Smooth muscle cell (in vitro differentiated cells): ENCODE data around the gene HYAL2. TPM values are rescaled to one million over a fixed set of nuclear protein-coding genes. Genes with fewer than 3 reads are reported as not detected.

ENCODE experiments used
- DNase-seq: peaks from one replicate; lab custom pipeline; 2025; ENCODE audit not compliant: unreplicated experiment; lab: John Stamatoyannopoulos, UW
- H2AFZ ChIP-seq: fragments of 200-600 bp; sonication (generic); 2 replicates; pipeline ENCODE4 v1.6.0; 2016; ENCODE audit warnings: antibody characterized with exemption, low read depth, mild to moderate bottlenecking
- H3F3A ChIP-seq: fragments of 200-600 bp; sonication (generic); 2 replicates; pipeline ENCODE4 v1.6.0; 2017; ENCODE audit warnings: antibody characterized with exemption, low read depth
- H3K27ac ChIP-seq: fragments of 200-600 bp; sonication (generic); 2 replicates; pipeline ENCODE4 v1.5.1; 2016; ENCODE audit warnings: low read depth, mild to moderate bottlenecking
- H3K27me3 ChIP-seq: fragments of 200-600 bp; sonication (generic); 2 replicates; pipeline ENCODE4 v1.6.1; 2016; ENCODE audit warnings: low read depth, mild to moderate bottlenecking
- H3K36me3 ChIP-seq: fragments of 200-600 bp; sonication (generic); 2 replicates; pipeline ENCODE4 v1.5.1; 2016; ENCODE audit warnings: low read depth
- H3K4me1 ChIP-seq: fragments of 200-600 bp; sonication (generic); 2 replicates; pipeline ENCODE4 v1.5.1; 2016; ENCODE audit warnings: low read depth
- H3K4me2 ChIP-seq: fragments of 200-600 bp; sonication (generic); 2 replicates; pipeline ENCODE4 v1.6.0; 2016; ENCODE audit warnings: mild to moderate bottlenecking
- H3K4me3 ChIP-seq: fragments of 200-600 bp; sonication (generic); 2 replicates; pipeline ENCODE4 v1.5.1; 2016; ENCODE audit warnings: mild to moderate bottlenecking
- H3K79me2 ChIP-seq: fragments of 200-600 bp; sonication (generic); 2 replicates; pipeline ENCODE4 v1.6.0; 2016; ENCODE audit warnings: low read depth, mild to moderate bottlenecking
- H3K9ac ChIP-seq: fragments of 200-600 bp; sonication (generic); 2 replicates; pipeline ENCODE4 v1.6.0; 2016; ENCODE audit warnings: low read depth
- H3K9me3 ChIP-seq: fragments of 200-600 bp; sonication (generic); replicated peaks from 2 replicates; pipeline ENCODE4 v1.5.1; 2016; ENCODE audit warnings: low read depth
- H4K20me1 ChIP-seq: fragments of 200-600 bp; sonication (generic); 2 replicates; pipeline ENCODE4 v1.6.0; 2016; ENCODE audit warnings: low read depth
- CTCF ChIP-seq: fragments of 200-600 bp; sonication (generic); IDR thresholded peaks from 2 replicates; pipeline ENCODE4 v1.5.1; 2017; ENCODE audit warnings: borderline replicate concordance, mild to moderate bottlenecking, antibody characterized with exemption; ENCODE audit not compliant: insufficient read depth, poor library complexity, severe bottlenecking
- WGBS: methylation state at CpG from one replicate; pipeline ENCODE4 v1.1.7; 2016; ENCODE audit warnings: low lambda C conversion rate; 5-methylcytosine and 5-hydroxymethylcytosine counted together
- polyA plus RNA-seq: library from polyadenylated mRNA; unstranded; fragments of >200 nt; fragmentation: Nextera tagmentation; extraction: Ambion mirVana; gene quantifications from 2 replicates; pipeline ENCODE4 v1.2.1, GENCODE V29; 2016
- total RNA-seq: library from RNA; depleted of rRNA; stranded (reverse); fragments of >200 nt; gene quantifications from 2 replicates; pipeline ENCODE4 v1.2.3, GENCODE V29; 2014

Gene HYAL2
- total and polyA plus RNA-seq, 2 experiments from 2014 or later: 83.3 to 88.0 TPM

GRCh38 chr3:50358355-50358910 is 35.9 kb upstream of the HYAL2 start:
- H4K20me1 ChIP-seq: peaks cover 41% of the 10 kb centered on the region
- no peak overlapping the region for H2AFZ ChIP-seq
- peak overlapping the region; percentile 64 for H3K4me3 ChIP-seq
- no peaks in the 10 kb centered on the region for H3K36me3 ChIP-seq
- peaks cover 23% of the 10 kb centered on the region for H3K4me1 ChIP-seq
- no peak for DNase-seq
- no peaks in the 10 kb centered on the region for H3K27me3 ChIP-seq
- H3K9ac ChIP-seq: peak overlapping the region; percentile 93
- peaks cover 39% of the 10 kb centered on the region for H3K79me2 ChIP-seq
- no peaks in the 10 kb centered on the region for H3K9me3 ChIP-seq
- 84% methylated on average over 24 of the region's 24 CpGs for WGBS
- H3K27ac ChIP-seq: peak overlapping the region; percentile 71
- H3F3A ChIP-seq: no peaks in the 10 kb centered on the region
- peak overlapping the region; percentile 92 for H3K4me2 ChIP-seq
- no peak for TF ChIP-seq CTCF

GRCh38 chr3:50357481-50357880 is 34.9 kb upstream of the HYAL2 start:
- DNase-seq: no peak
- Histone ChIP-seq H3K79me2 (peaks cover 39% of the 10 kb centered on the region), H2AFZ (no peak overlapping the region), H3K4me2 (peak overlapping the region; percentile 92), H3K9ac (peak overlapping the region; percentile 93), H3K4me3 (peak overlapping the region; percentile 64), H3K9me3 (no peaks in the 10 kb centered on the region), H3K27ac (no peak overlapping the region), H3K4me1 (peaks cover 23% of the 10 kb centered on the region), H4K20me1 (peaks cover 41% of the 10 kb centered on the region), H3K36me3 (no peaks in the 10 kb centered on the region), H3F3A (no peaks in the 10 kb centered on the region), H3K27me3 (no peaks in the 10 kb centered on the region)
- WGBS: 85% methylated on average over 1 of the region's 1 CpG
- no peak for TF ChIP-seq CTCF

- Histone ChIP-seq H3K4me2 (peak overlapping the region; percentile 92), H3K79me2 (peaks cover 44% of the 10 kb centered on the region), H3K4me1 (peaks cover 25% of the 10 kb centered on the region), H3F3A (no peaks in the 10 kb centered on the region), H3K27ac (no peak overlapping the region), H3K9ac (no peak overlapping the region), H3K9me3 (no peaks in the 10 kb centered on the region), H3K27me3 (no peaks in the 10 kb centered on the region), H3K36me3 (no peaks in the 10 kb centered on the region), H3K4me3 (peak overlapping the region; percentile 64), H4K20me1 (peaks cover 41% of the 10 kb centered on the region), H2AFZ (no peak overlapping the region)
- DNase-seq: no peak
- no peak for TF ChIP-seq CTCF
- 92% methylated on average over 5 of the region's 5 CpGs for WGBS
These were observed 34.0 kb upstream of the HYAL2 start for GRCh38 chr3:50356553-50356952.
